ENCODE data around the gene MBD3L1.

DNA sequence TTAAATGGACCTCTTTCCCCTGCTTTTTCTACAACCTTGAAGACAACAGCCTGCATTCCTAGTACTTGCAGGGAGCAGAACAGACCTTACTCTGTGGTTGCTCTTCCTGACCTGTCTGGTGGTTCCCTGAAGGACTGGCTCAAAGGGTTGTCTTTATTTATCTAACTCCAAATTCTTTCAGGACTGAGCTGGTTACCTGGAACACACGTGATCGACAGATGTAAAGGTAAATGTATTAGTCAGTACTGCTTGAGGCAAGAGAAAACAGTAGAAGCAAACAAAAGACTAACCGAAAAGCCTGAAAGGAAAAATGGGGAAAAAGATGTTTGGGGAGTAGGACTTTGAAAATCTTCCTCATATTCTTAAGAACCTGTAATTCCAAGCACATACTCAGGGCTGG, 18.0 kb upstream of the MBD3L1 start:
- TF ChIP-seq SIN3A (IDR thresholded peaks at IDR 0.05; ENCODE audit: borderline replicate concordance, insufficient read depth, low read length) (no peak), POLR2AphosphoS5 (IDR thresholded peaks at IDR 0.05; ENCODE audit: low read depth, low read length) (no peak), TAF1 (IDR thresholded peaks at IDR 0.05; ENCODE audit: borderline replicate concordance, insufficient read depth, low read length) (no peak)
- TF ChIP-seq, protein P1, sequence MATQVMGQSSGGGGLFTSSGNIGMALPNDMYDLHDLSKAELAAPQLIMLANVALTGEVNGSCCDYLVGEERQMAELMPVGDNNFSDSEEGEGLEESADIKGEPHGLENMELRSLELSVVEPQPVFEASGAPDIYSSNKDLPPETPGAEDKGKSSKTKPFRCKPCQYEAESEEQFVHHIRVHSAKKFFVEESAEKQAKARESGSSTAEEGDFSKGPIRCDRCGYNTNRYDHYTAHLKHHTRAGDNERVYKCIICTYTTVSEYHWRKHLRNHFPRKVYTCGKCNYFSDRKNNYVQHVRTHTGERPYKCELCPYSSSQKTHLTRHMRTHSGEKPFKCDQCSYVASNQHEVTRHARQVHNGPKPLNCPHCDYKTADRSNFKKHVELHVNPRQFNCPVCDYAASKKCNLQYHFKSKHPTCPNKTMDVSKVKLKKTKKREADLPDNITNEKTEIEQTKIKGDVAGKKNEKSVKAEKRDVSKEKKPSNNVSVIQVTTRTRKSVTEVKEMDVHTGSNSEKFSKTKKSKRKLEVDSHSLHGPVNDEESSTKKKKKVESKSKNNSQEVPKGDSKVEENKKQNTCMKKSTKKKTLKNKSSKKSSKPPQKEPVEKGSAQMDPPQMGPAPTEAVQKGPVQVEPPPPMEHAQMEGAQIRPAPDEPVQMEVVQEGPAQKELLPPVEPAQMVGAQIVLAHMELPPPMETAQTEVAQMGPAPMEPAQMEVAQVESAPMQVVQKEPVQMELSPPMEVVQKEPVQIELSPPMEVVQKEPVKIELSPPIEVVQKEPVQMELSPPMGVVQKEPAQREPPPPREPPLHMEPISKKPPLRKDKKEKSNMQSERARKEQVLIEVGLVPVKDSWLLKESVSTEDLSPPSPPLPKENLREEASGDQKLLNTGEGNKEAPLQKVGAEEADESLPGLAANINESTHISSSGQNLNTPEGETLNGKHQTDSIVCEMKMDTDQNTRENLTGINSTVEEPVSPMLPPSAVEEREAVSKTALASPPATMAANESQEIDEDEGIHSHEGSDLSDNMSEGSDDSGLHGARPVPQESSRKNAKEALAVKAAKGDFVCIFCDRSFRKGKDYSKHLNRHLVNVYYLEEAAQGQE (IDR thresholded peaks at IDR 0.05; ENCODE audit: insufficient read depth in 1 of 2, low read depth in 2 of 2, low read length in 2 of 2): no peak
